B cell (primary cell): Measurements from ENCODE around the gene CIP2A.

Source experiments
- EZH2 ChIP-seq: IDR thresholded peaks from 2 replicates; pipeline ENCODE4 v1.6.1; 2012; ENCODE audit warnings: borderline replicate concordance, low read depth, mild to moderate bottlenecking, moderate library complexity, low read length; ENCODE audit not compliant: insufficient read depth, poor library complexity, severe bottlenecking
- TF ChIP-seq, protein P1 (sequence below): fragments of 200-600 bp; IDR thresholded peaks from one replicate; pipeline ENCODE4 v1.8.0; 2022; ENCODE audit warnings: antibody characterized with exemption, mild to moderate bottlenecking

DNA sequence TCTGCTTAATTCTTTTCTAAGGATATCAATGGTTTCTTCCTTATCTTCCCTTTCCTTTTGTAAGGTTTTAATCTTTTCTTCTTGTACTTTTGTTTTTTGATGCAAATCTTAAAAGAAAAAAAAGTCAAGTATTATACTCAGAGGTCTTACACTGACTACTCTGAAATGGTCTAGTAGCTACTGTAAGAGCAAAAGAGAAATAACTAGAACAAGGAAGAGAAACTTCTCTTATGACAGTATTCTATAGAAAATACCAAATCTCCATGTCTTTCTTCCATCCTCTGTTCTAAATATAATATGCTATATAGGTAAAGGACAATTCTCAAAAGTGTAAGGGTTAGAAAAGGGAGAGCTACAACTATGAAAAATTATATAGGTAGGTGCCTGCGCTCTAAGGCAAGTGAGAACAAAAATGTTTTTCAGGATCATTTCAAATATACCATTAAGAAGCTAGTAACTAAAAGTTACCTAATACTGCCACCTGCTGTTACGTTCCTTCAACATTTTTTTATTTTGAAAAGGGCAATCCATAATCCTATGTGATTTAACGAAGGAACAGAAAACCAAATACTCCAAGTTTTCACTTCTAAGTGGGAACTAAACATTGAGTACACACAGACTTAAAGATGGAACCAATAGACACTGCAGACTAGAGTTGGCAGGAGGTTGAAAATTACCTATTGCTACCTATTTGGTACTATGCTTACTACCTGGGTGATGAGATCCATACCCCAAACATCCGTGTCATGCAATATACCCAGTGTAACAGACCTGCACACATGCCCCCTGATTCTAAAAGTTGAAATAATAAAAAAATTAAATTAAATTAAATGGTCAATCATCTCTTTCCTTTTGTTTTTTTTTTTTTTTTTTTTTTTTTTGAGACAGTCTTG is 36.7 kb downstream of the CIP2A start:
- TF ChIP-seq, protein P1, sequence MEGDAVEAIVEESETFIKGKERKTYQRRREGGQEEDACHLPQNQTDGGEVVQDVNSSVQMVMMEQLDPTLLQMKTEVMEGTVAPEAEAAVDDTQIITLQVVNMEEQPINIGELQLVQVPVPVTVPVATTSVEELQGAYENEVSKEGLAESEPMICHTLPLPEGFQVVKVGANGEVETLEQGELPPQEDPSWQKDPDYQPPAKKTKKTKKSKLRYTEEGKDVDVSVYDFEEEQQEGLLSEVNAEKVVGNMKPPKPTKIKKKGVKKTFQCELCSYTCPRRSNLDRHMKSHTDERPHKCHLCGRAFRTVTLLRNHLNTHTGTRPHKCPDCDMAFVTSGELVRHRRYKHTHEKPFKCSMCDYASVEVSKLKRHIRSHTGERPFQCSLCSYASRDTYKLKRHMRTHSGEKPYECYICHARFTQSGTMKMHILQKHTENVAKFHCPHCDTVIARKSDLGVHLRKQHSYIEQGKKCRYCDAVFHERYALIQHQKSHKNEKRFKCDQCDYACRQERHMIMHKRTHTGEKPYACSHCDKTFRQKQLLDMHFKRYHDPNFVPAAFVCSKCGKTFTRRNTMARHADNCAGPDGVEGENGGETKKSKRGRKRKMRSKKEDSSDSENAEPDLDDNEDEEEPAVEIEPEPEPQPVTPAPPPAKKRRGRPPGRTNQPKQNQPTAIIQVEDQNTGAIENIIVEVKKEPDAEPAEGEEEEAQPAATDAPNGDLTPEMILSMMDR: peak; percentile 75
- no peak for TF ChIP-seq EZH2
